ENCODE results near the gene ZNRF1. TPM values are rescaled to one million over a fixed set of nuclear protein-coding genes. Genes with fewer than 3 reads are reported as not detected.
A peak's percentile ranks its signal among the peaks of the same experiment; 100 is the strongest.

The ZNRF1 gene
- total RNA-seq, 4 donors from 2014 or later, result 12.8 to 24.1 (median 19.0) TPM

GRCh38 chr16:75054556-75054947 is 55.7 kb downstream of the ZNRF1 start:
- TF ChIP-seq CTCF (IDR thresholded peaks at IDR 0.05) (no peak), POLR2A (IDR thresholded peaks at IDR 0.05) (no peak), EP300 (IDR thresholded peaks at IDR 0.05) (no peak), POLR2AphosphoS5 (IDR thresholded peaks at IDR 0.05) (no peak)
- no peaks in the 10 kb centered on the region for H3K36me3 ChIP-seq
- H3K27ac ChIP-seq, result no peak overlapping the region
- H3K4me3 ChIP-seq, result no peak overlapping the region
- peaks cover 0 to 45% (median 6%) of the 10 kb centered on the region in 3 donors for H3K4me1 ChIP-seq
- no peaks in the 10 kb centered on the region for H3K9me3 ChIP-seq
- ATAC-seq, result no peak
- WGBS, 2 donors (ENCODE audit: low coverage in 1 of 2), result 74 to 80% methylated on average over 2 of the region's 2 CpGs
- no peaks in the 10 kb centered on the region for H3K27me3 ChIP-seq

GRCh38 chr16:75058806-75059205 is 60.0 kb downstream of the ZNRF1 start:
- 64 to 71% methylated on average over 3 to 4 of the region's 4 CpGs for WGBS, 2 donors (ENCODE audit: low coverage in 1 of 2)
- Histone ChIP-seq H3K4me1 (peaks cover 0 to 66% (median 20%) of the 10 kb centered on the region in 3 donors), H3K4me3 (no peak overlapping the region), H3K27ac (peak overlapping the region in 1 of 4 donors; percentile 19), H3K36me3 (no peaks in the 10 kb centered on the region), H3K9me3 (no peaks in the 10 kb centered on the region), H3K27me3 (no peaks in the 10 kb centered on the region)
- no peak for TF ChIP-seq POLR2AphosphoS5 (IDR thresholded peaks at IDR 0.05)
- TF ChIP-seq CTCF (IDR thresholded peaks at IDR 0.05), result no peak
- no peak for TF ChIP-seq POLR2A (IDR thresholded peaks at IDR 0.05)
- TF ChIP-seq EP300 (IDR thresholded peaks at IDR 0.05), result no peak
- ATAC-seq, result no peak

GRCh38 chr16:75059411-75059810 is 60.6 kb downstream of the ZNRF1 start:
- 89 to 91% methylated on average over 4 to 5 of the region's 5 CpGs for WGBS, 2 donors (ENCODE audit: low coverage in 1 of 2)
- Histone ChIP-seq H3K9me3 (no peaks in the 10 kb centered on the region), H3K27me3 (no peaks in the 10 kb centered on the region), H3K27ac (no peak overlapping the region), H3K36me3 (no peaks in the 10 kb centered on the region), H3K4me3 (no peak overlapping the region), H3K4me1 (peaks cover 0 to 66% (median 19%) of the 10 kb centered on the region in 3 donors)
- ATAC-seq, result no peak
- TF ChIP-seq POLR2AphosphoS5 (IDR thresholded peaks at IDR 0.05), result no peak

GRCh38 chr16:75060723-75061122 is 61.9 kb downstream of the ZNRF1 start:
- TF ChIP-seq POLR2AphosphoS5 (IDR thresholded peaks at IDR 0.05) (no peak), CTCF (IDR thresholded peaks at IDR 0.05) (no peak), EP300 (IDR thresholded peaks at IDR 0.05) (no peak), POLR2A (IDR thresholded peaks at IDR 0.05) (no peak)
- Histone ChIP-seq H3K4me3 (no peak overlapping the region), H3K27me3 (no peaks in the 10 kb centered on the region), H3K27ac (no peak overlapping the region), H3K9me3 (no peaks in the 10 kb centered on the region), H3K36me3 (no peaks in the 10 kb centered on the region), H3K4me1 (peaks cover 0 to 67% (median 14%) of the 10 kb centered on the region in 3 donors)
- no peak for ATAC-seq
- WGBS, 2 donors (ENCODE audit: low coverage in 1 of 2), result 64 to 100% methylated on average over 6 to 7 of the region's 8 CpGs

GRCh38 chr16:75061669-75062068 is 62.8 kb downstream of the ZNRF1 start:
- Histone ChIP-seq H3K36me3 (no peaks in the 10 kb centered on the region), H3K27ac (peak overlapping the region; percentile 59 to 78 (median 76)), H3K4me3 (no peak overlapping the region), H3K4me1 (peaks cover 0 to 66% (median 14%) of the 10 kb centered on the region in 3 donors), H3K9me3 (no peaks in the 10 kb centered on the region), H3K27me3 (no peaks in the 10 kb centered on the region)
- TF ChIP-seq EP300 (IDR thresholded peaks at IDR 0.05) (no peak), POLR2AphosphoS5 (IDR thresholded peaks at IDR 0.05) (peak; percentile 46)
- WGBS, 2 donors (ENCODE audit: low coverage in 1 of 2), result 13% methylated on average over 1 to 3 of the region's 3 CpGs
- peak; percentile 54 for ATAC-seq

- H3K4me3 ChIP-seq, result peak overlapping the region in 1 of 2 donors; percentile 8
- TF ChIP-seq EP300 (IDR thresholded peaks at IDR 0.05) (no peak), POLR2A (IDR thresholded peaks at IDR 0.05) (no peak), POLR2AphosphoS5 (IDR thresholded peaks at IDR 0.05) (peak; percentile 44), CTCF (IDR thresholded peaks at IDR 0.05) (peak in 1 of 4 experiments; percentile 12)
- no peaks in the 10 kb centered on the region for H3K9me3 ChIP-seq
- 23 to 35% methylated on average over 8 to 15 of the region's 22 CpGs for WGBS, 2 donors (ENCODE audit: low coverage in 1 of 2)
- ATAC-seq, result peak; percentile 54
- no peaks in the 10 kb centered on the region for H3K36me3 ChIP-seq
- H3K27me3 ChIP-seq, result no peaks in the 10 kb centered on the region
- H3K27ac ChIP-seq, result peak overlapping the region; percentile 59 to 78 (median 76)
- peaks cover 0 to 63% (median 14%) of the 10 kb centered on the region in 3 donors for H3K4me1 ChIP-seq
These were observed 63.5 kb downstream of the ZNRF1 start for GRCh38 chr16:75062135-75062975.
